Measurements from ENCODE around the gene ARHGAP24.
A peak's percentile ranks its signal among the peaks of the same experiment; 100 is the strongest.
"Not testable (repeated sequence)": the region's sequence is repeated elsewhere in the genome, so short reads cannot be mapped to it uniquely, and the experiment has no call there.

ARHGAP24 gene

GRCh38 chr4:85784348-85784747 lies 309.4 kb downstream of the ARHGAP24 start:
- no peak for DNase-seq

GRCh38 chr4:85784947-85785346 lies 310.0 kb downstream of the ARHGAP24 start:
- DNase-seq = no peak

- DNase-seq = peak; percentile 88
These were observed 312.2 kb downstream of the ARHGAP24 start for GRCh38 chr4:85787133-85787532.

GRCh38 chr4:85788604-85789003 lies 313.7 kb downstream of the ARHGAP24 start:
- no peak for DNase-seq

- DNase-seq = no peak
These were observed 314.3 kb downstream of the ARHGAP24 start for GRCh38 chr4:85789241-85789640.

- DNase-seq = peak; percentile 93
These were observed 315.6 kb downstream of the ARHGAP24 start for GRCh38 chr4:85790582-85790981.

- no peak for DNase-seq
These were observed 317.7 kb downstream of the ARHGAP24 start for GRCh38 chr4:85792376-85793232.

GRCh38 chr4:85793233-85793585 lies 318.3 kb downstream of the ARHGAP24 start:
- peak; percentile 44 for DNase-seq

GRCh38 chr4:85798012-85798770 lies 323.2 kb downstream of the ARHGAP24 start:
- peak; percentile 57 for DNase-seq

- DNase-seq = no peak
These were observed 328.9 kb downstream of the ARHGAP24 start for GRCh38 chr4:85803856-85804255.

GRCh38 chr4:85805891-85806290 lies 330.9 kb downstream of the ARHGAP24 start:
- no peak for DNase-seq

- no peak for DNase-seq
These were observed 331.4 kb downstream of the ARHGAP24 start for GRCh38 chr4:85806334-85806733.

- peak; percentile 92 for DNase-seq
These were observed 332.4 kb downstream of the ARHGAP24 start for GRCh38 chr4:85807247-85807950.

- DNase-seq = no peak
These were observed 333.2 kb downstream of the ARHGAP24 start for GRCh38 chr4:85808104-85808503.

- DNase-seq = no peak
These were observed 333.9 kb downstream of the ARHGAP24 start for GRCh38 chr4:85808864-85809263.

GRCh38 chr4:85812776-85813175 lies 337.8 kb downstream of the ARHGAP24 start:
- peak; percentile 42 for DNase-seq

GRCh38 chr4:85815796-85816459 lies 341.0 kb downstream of the ARHGAP24 start:
- no peak for DNase-seq

- DNase-seq = no peak
These were observed 343.8 kb downstream of the ARHGAP24 start for GRCh38 chr4:85818700-85819099.

GRCh38 chr4:85820101-85820500 lies 345.2 kb downstream of the ARHGAP24 start:
- not testable (repeated sequence) for DNase-seq

- DNase-seq = no peak
These were observed 346.9 kb downstream of the ARHGAP24 start for GRCh38 chr4:85821688-85822455.

GRCh38 chr4:85823295-85823694 lies 348.3 kb downstream of the ARHGAP24 start:
- peak; percentile 60 for DNase-seq
